ENCODE data around the gene PRAF2. TPM values are rescaled to one million over a fixed set of nuclear protein-coding genes. Genes with fewer than 3 reads are reported as not detected.
A peak's percentile ranks its signal among the peaks of the same experiment; 100 is the strongest.

The PRAF2 gene
- total and polyA plus RNA-seq, 9 of the 15 experiments (the other 6 are each of a cell fraction or from before 2014, with no cell fraction given): 0.24 to 5.7 (median 2.0) TPM

DNA sequence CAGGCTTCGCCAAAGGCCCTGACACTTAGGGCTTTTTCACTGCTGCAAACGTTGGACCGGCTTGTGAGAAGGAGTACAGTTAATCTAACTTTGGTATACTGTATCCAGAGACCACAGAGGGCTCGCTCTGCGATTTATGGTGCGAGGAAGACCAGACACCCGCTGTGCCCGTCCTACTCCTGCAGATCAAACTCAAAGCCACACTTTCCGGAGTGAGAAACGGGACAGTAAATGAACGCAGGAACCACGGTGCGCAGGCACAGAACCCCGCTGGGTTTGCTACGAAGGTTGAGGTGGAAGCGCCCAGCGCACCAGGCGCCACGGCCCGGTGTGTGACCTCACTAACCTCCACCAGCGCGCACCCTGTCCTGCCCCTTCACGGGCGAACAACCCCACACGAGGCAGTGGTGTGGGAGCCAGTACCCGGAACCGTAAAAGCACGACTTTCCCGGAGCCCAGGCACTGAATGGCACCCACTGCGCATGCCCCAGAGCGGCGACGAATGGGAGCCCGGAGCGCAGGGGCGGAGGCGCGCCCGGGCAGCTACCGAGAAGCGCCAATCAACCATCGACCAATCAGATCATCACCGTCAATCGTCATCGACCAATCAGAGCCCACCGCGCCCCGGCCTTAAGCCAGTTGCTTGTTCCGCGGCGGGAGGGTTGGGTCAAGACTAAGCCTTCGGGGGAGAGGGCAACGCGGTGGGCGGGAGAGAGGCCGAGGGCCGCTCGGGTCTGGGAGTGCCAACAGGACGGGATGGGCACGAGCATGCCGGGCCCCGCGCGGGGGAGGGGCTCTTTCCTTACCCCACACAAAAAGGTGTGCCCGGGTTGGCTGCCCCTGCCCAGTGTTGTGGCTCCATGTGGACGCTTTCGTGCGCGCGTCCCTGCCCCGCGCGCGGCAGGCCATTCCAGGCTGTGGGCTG is 27.2 kb upstream of the PRAF2 start (continued):
- TF ChIP-seq, protein P1, sequence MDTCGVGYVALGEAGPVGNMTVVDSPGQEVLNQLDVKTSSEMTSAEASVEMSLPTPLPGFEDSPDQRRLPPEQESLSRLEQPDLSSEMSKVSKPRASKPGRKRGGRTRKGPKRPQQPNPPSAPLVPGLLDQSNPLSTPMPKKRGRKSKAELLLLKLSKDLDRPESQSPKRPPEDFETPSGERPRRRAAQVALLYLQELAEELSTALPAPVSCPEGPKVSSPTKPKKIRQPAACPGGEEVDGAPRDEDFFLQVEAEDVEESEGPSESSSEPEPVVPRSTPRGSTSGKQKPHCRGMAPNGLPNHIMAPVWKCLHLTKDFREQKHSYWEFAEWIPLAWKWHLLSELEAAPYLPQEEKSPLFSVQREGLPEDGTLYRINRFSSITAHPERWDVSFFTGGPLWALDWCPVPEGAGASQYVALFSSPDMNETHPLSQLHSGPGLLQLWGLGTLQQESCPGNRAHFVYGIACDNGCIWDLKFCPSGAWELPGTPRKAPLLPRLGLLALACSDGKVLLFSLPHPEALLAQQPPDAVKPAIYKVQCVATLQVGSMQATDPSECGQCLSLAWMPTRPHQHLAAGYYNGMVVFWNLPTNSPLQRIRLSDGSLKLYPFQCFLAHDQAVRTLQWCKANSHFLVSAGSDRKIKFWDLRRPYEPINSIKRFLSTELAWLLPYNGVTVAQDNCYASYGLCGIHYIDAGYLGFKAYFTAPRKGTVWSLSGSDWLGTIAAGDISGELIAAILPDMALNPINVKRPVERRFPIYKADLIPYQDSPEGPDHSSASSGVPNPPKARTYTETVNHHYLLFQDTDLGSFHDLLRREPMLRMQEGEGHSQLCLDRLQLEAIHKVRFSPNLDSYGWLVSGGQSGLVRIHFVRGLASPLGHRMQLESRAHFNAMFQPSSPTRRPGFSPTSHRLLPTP (IDR thresholded peaks at IDR 0.05; ENCODE audit: borderline replicate concordance, extremely low read depth, insufficient read length): no peak
- TF ChIP-seq NR2C2 (CRISPR knock-in tag; IDR thresholded peaks at IDR 0.05) (no peak; the same call in 1 of the 2 replicates), NR2C2 (tag; IDR thresholded peaks at IDR 0.05) (peak; percentile 27; the same call in 1 of the 2 replicates), ZNF212 (CRISPR knock-in tag; IDR thresholded peaks at IDR 0.05) (no peak), TGIF2 (CRISPR knock-in tag; IDR thresholded peaks at IDR 0.05) (no peak), TAL1 (IDR thresholded peaks at IDR 0.05) (no peak), NRF1 (conservative IDR thresholded peaks at IDR 0.05 in 1 of 2, IDR thresholded peaks at IDR 0.05 in 1 of 2) (peak; percentile 98 to 99), ZNF146 (CRISPR knock-in tag; IDR thresholded peaks at IDR 0.05; ENCODE audit: unreplicated experiment) (no peak), GATAD2A (IDR thresholded peaks at IDR 0.05) (no peak), ZNF324 (CRISPR knock-in tag; IDR thresholded peaks at IDR 0.05) (no peak), HDAC1 (IDR thresholded peaks at IDR 0.05) (peak in 1 of 2 experiments; percentile 19; a peak in 1 of 4 replicates), LEF1 (IDR thresholded peaks at IDR 0.05) (no peak), ZNF184 (CRISPR knock-in tag; IDR thresholded peaks at IDR 0.05) (no peak), PHF21A (IDR thresholded peaks at IDR 0.05; ENCODE audit: borderline replicate concordance, low read depth) (peak; percentile 37; the same call in 1 of the 2 replicates), NFE2L1 (tag; IDR thresholded peaks at IDR 0.05; ENCODE audit: borderline replicate concordance, low read depth) (no peak), SNRNP70 (optimal IDR thresholded peaks at IDR 0.05; ENCODE audit: low read depth, low read length) (no peak), SAFB2 (IDR thresholded peaks at IDR 0.05; ENCODE audit: borderline replicate concordance, low read depth, low read length, severe bottlenecking) (no peak)
- TF ChIP-seq, protein P2, sequence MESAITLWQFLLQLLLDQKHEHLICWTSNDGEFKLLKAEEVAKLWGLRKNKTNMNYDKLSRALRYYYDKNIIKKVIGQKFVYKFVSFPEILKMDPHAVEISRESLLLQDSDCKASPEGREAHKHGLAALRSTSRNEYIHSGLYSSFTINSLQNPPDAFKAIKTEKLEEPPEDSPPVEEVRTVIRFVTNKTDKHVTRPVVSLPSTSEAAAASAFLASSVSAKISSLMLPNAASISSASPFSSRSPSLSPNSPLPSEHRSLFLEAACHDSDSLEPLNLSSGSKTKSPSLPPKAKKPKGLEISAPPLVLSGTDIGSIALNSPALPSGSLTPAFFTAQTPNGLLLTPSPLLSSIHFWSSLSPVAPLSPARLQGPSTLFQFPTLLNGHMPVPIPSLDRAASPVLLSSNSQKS (CRISPR knock-in tag; IDR thresholded peaks at IDR 0.05): no peak
- TF ChIP-seq, protein P3, sequence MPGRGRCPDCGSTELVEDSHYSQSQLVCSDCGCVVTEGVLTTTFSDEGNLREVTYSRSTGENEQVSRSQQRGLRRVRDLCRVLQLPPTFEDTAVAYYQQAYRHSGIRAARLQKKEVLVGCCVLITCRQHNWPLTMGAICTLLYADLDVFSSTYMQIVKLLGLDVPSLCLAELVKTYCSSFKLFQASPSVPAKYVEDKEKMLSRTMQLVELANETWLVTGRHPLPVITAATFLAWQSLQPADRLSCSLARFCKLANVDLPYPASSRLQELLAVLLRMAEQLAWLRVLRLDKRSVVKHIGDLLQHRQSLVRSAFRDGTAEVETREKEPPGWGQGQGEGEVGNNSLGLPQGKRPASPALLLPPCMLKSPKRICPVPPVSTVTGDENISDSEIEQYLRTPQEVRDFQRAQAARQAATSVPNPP (IDR thresholded peaks at IDR 0.05; ENCODE audit: borderline replicate concordance, insufficient read depth, insufficient read length): no peak
- TF ChIP-seq, protein P4, sequence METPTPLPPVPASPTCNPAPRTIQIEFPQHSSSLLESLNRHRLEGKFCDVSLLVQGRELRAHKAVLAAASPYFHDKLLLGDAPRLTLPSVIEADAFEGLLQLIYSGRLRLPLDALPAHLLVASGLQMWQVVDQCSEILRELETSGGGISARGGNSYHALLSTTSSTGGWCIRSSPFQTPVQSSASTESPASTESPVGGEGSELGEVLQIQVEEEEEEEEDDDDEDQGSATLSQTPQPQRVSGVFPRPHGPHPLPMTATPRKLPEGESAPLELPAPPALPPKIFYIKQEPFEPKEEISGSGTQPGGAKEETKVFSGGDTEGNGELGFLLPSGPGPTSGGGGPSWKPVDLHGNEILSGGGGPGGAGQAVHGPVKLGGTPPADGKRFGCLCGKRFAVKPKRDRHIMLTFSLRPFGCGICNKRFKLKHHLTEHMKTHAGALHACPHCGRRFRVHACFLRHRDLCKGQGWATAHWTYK (CRISPR knock-in tag; IDR thresholded peaks at IDR 0.05): no peak
- TF ChIP-seq, protein P5, sequence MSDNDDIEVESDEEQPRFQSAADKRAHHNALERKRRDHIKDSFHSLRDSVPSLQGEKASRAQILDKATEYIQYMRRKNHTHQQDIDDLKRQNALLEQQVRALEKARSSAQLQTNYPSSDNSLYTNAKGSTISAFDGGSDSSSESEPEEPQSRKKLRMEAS (CRISPR knock-in tag; IDR thresholded peaks at IDR 0.05): peak; percentile 10
